B cell (primary cell): ENCODE data around the gene GPR152. TPM values are rescaled to one million over a fixed set of nuclear protein-coding genes. Genes with fewer than 3 reads are reported as not detected.

Experiments
- ATAC-seq: fragments of 200-7000 bp; cut with Tn5 transposase; one replicate; pipeline ENCODE4 v1.10.0; 2021; ENCODE audit warnings: low read depth, mild to moderate bottlenecking, moderate number of reproducible peaks, moderate library complexity
- CTCF ChIA-PET: fragments of 350-600 bp; sonication (Branson Sonifier 250); formaldehyde crosslinking; loops from one replicate; lab custom pipeline; 2021; ENCODE audit warnings: antibody characterized with exemption, inconsistent platforms; lab: Charles Lee
- POLR2A ChIA-PET: fragments of 350-600 bp; sonication (Branson Sonifier 250); formaldehyde crosslinking; loops from one replicate; lab custom pipeline; 2021; ENCODE audit warnings: antibody characterized with exemption; lab: Charles Lee
- DNase-seq: peaks from one replicate; pipeline ENCODE4 v3.0.0; 2013
- H2AFZ ChIP-seq: 2 replicates; pipeline ENCODE4 v1.6.1; 2012; ENCODE audit warnings: mild to moderate bottlenecking, low read depth, low read length; ENCODE audit not compliant: insufficient read depth, poor library complexity, severe bottlenecking
- H3K27ac ChIP-seq, 2 donors: 1 replicate in 1 of 2; 2 replicates in 1 of 2; pipeline ENCODE4 v1.5.1; 2012 to 2013; ENCODE audit warnings: low read length in 2 of 2, mild to moderate bottlenecking in 2 of 2, moderate library complexity in 1 of 2
- H3K27me3 ChIP-seq, 4 experiments: fragments of 200-600 bp in 1 of 4; sonication (generic) in 1 of 4; replicated peaks in 1 of 4; 1 replicate in 2 of 4; 2 replicates in 2 of 4; pipeline versions ENCODE4 v1.6.1 to v1.7.0; 2013 to 2016; ENCODE audit warnings: low read length in 3 of 4, mild to moderate bottlenecking in 2 of 4, mixed read lengths in 1 of 4, moderate library complexity in 1 of 4; ENCODE audit not compliant: insufficient read depth in 4 of 4, control insufficient read depth in 3 of 4; ENCODE audit errors: control extremely low read depth in 1 of 4
- H3K36me3 ChIP-seq, 2 experiments: replicated peaks in 1 of 2; 1 replicate in 1 of 2; 2 replicates in 1 of 2; pipeline versions ENCODE4 v1.6.1 to v1.7.1; 2013; ENCODE audit warnings: low read length in 1 of 2; ENCODE audit not compliant: insufficient read depth in 2 of 2, control insufficient read depth in 1 of 2; ENCODE audit errors: control extremely low read depth in 1 of 2, extremely low read depth in 1 of 2
- H3K4me1 ChIP-seq, 2 donors: fragments of 200-600 bp in 1 of 2; sonication (generic) in 1 of 2; 1 replicate in 1 of 2; 2 replicates in 1 of 2; pipeline versions ENCODE4 v1.5.1 to v1.6.1; 2013 to 2017; ENCODE audit warnings: low read length in 2 of 2; ENCODE audit not compliant: control insufficient read depth in 2 of 2, insufficient read depth in 2 of 2
- H3K4me2 ChIP-seq: replicated peaks from 2 replicates; pipeline ENCODE3; 2012; ENCODE audit warnings: mild to moderate bottlenecking, low read depth, low read length; ENCODE audit not compliant: poor library complexity, severe bottlenecking
- H3K4me3 ChIP-seq, 5 experiments: fragments of 200-600 bp in 1 of 5; sonication (generic) in 1 of 5; 1 replicate in 3 of 5; 2 replicates in 2 of 5; pipeline versions ENCODE4 v1.5.1 to v1.7.0; 2011 to 2016; ENCODE audit warnings: low read length in 4 of 5, mild to moderate bottlenecking in 4 of 5, low read depth in 2 of 5, control low read depth in 1 of 5, moderate library complexity in 1 of 5; ENCODE audit not compliant: insufficient read depth in 1 of 5; ENCODE audit errors: control extremely low read depth in 1 of 5, extremely low read depth in 1 of 5
- H3K79me2 ChIP-seq: fragments of 200-600 bp; sonication (generic); one replicate; pipeline ENCODE4 v1.6.0; 2016; ENCODE audit warnings: low read length; ENCODE audit not compliant: control insufficient read depth, insufficient read depth
- H3K9ac ChIP-seq: fragments of 200-600 bp; sonication (generic); 2 replicates; pipeline ENCODE4 v1.6.1; 2017; ENCODE audit warnings: mild to moderate bottlenecking, low read length, moderate library complexity
- H3K9me3 ChIP-seq, 3 donors: one replicate each; pipeline versions ENCODE4 v1.6.1 to v1.7.1; 2013; ENCODE audit warnings: low read length in 2 of 3; ENCODE audit not compliant: control insufficient read depth in 2 of 3, insufficient read depth in 1 of 3; ENCODE audit errors: control extremely low read depth in 1 of 3
- H4K20me1 ChIP-seq: 2 replicates; pipeline ENCODE4 v1.6.0; 2012; ENCODE audit warnings: mild to moderate bottlenecking, low read length; ENCODE audit not compliant: insufficient read depth, control insufficient read depth, poor library complexity, severe bottlenecking
- H3K27ac Mint-ChIP-seq: one replicate; pipeline ENCODE4 v1.8.0; 2021; ENCODE audit warnings: mixed read lengths
- H3K27me3 Mint-ChIP-seq: one replicate; pipeline ENCODE4 v1.8.0; 2021; ENCODE audit warnings: mixed read lengths
- H3K4me1 Mint-ChIP-seq: one replicate; pipeline ENCODE4 v1.8.0; 2021; ENCODE audit warnings: mixed read lengths
- H3K4me3 Mint-ChIP-seq: one replicate; pipeline ENCODE4 v1.8.0; 2021; ENCODE audit warnings: mixed read lengths
- H3K9me3 Mint-ChIP-seq: one replicate; pipeline ENCODE4 v1.8.0; 2022; ENCODE audit warnings: mixed read lengths; ENCODE audit not compliant: insufficient read depth
- CTCF ChIP-seq: fragments of 200-600 bp; IDR thresholded peaks from one replicate; pipeline ENCODE4 v1.8.0; 2022; ENCODE audit warnings: antibody characterized with exemption, mild to moderate bottlenecking
- EZH2 ChIP-seq: IDR thresholded peaks from 2 replicates; pipeline ENCODE4 v1.6.1; 2012; ENCODE audit warnings: borderline replicate concordance, low read depth, mild to moderate bottlenecking, moderate library complexity, low read length; ENCODE audit not compliant: insufficient read depth, poor library complexity, severe bottlenecking
- WGBS: methylation state at CpG from one replicate; pipeline ENCODE4 v1.1.5; 2013; ENCODE audit warnings: missing lambda C conversion rate; ENCODE audit not compliant: insufficient coverage; 5-methylcytosine and 5-hydroxymethylcytosine counted together
- intact Hi-C: fragments of 100-400 bp; cut with micrococcal nuclease; formaldehyde crosslinking; loops from one replicate; pipeline ENCODE4 v1.10.0; 2022
- polyA plus RNA-seq: library from polyadenylated mRNA; depleted of rRNA; stranded (reverse); fragments of >200 nt; gene quantifications from 2 replicates; pipeline ENCODE4 v1.2.3, GENCODE V29; 2012
- total RNA-seq, 2 donors: library from RNA; stranded (reverse); fragments of 120-200 nt in 1 of 2; gene quantifications; 1 replicate in 1 of 2; 2 replicates in 1 of 2; pipeline versions ENCODE4 v1.2.3 to v1.2.4, GENCODE V29; 2013 to 2022

Gene GPR152
- total and polyA plus RNA-seq, 2 donors (not counting 1 experiment from before 2014, with no cell fraction given): 0.24 TPM; not detected in 1

- Histone ChIP-seq H3K27ac (peak overlapping the region; percentile 83 to 88), H3K4me1 (peaks cover 91 to 96% of the 10 kb centered on the region in 2 donors), H3K4me3 (peak overlapping the region in 3 of 5 experiments; percentile 7 to 36 (median 36)), H3K79me2 (peaks cover 71% of the 10 kb centered on the region), H2AFZ (no peak overlapping the region), H3K4me2 (peak overlapping the region; percentile 89), H3K27me3 (no peaks in the 10 kb centered on the region), H3K36me3 (peaks cover 0 to 49% of the 10 kb centered on the region in 2 experiments), H3K9ac (peak overlapping the region; percentile 89), H4K20me1 (peaks cover 47% of the 10 kb centered on the region), H3K9me3 (peaks cover 0 to 2% (median 0%) of the 10 kb centered on the region in 3 donors)
- WGBS: 69% methylated on average over 9 of the region's 12 CpGs
- intact Hi-C loops: loop anchor here (10.0 kb wide), 1 partner anchor 177 kb away; the partner anchor contains the start of gene GSTP1
- peak overlapping the region; percentile 100 for H3K27ac Mint-ChIP-seq
- CTCF ChIA-PET: interaction anchor here (0.8 to 3.4 kb wide), 8 partner anchors 8 to 65 kb away, joined by 3 to 18 read pairs (median 4); partner anchors contain the start of genes CARNS1, PTPRCAP and RAD9A
- POLR2A ChIA-PET: interaction anchor here (0.6 to 4.2 kb wide), 12 partner anchors 10 to 79 kb away, joined by 3 to 78 read pairs (median 5); partner anchors contain the start of genes PTPRCAP, RAD9A, RPS6KB2 and TMEM134
- DNase-seq: no peak
- no peak for TF ChIP-seq CTCF
- TF ChIP-seq EZH2: no peak
- H3K4me1 Mint-ChIP-seq: peaks cover 89% of the 10 kb centered on the region
- H3K9me3 Mint-ChIP-seq: no peaks in the 10 kb centered on the region
- H3K4me3 Mint-ChIP-seq: peak overlapping the region; percentile 79
- no peaks in the 10 kb centered on the region for H3K27me3 Mint-ChIP-seq
- ATAC-seq: no peak
Measured at GRCh38 chr11:67407688-67408163, 44.8 kb downstream of the GPR152 start.
